Suprapubic skin (tissue), 3 donors: ENCODE measurements around the gene USB1.

Experiments
- CTCF ChIP-seq, 2 donors: fragments of 200-600 bp in 1 of 2; fragments of 450-650 bp in 1 of 2; sonication (generic) in 1 of 2; IDR thresholded peaks; one replicate each; pipeline ENCODE4 v1.5.1; 2016 to 2019; ENCODE audit warnings: antibody characterized with exemption in 2 of 2, mild to moderate bottlenecking in 1 of 2, moderate library complexity in 1 of 2
- EP300 ChIP-seq: sonication (generic); formaldehyde crosslinking; IDR thresholded peaks from one replicate; pipeline ENCODE4 v1.6.1; 2017; ENCODE audit warnings: antibody characterized with exemption
- POLR2A ChIP-seq, 2 donors: fragments of 450-650 bp; IDR thresholded peaks; one replicate each; pipeline ENCODE4 v1.6.1; 2017; ENCODE audit warnings: antibody characterized with exemption in 2 of 2, mild to moderate bottlenecking in 2 of 2, moderate library complexity in 2 of 2

GRCh38 chr16:58031016-58031800, 30.0 kb downstream of the USB1 start:
- no peak for TF ChIP-seq CTCF (IDR thresholded peaks at IDR 0.05)
- TF ChIP-seq POLR2A (IDR thresholded peaks at IDR 0.05): no peak
- TF ChIP-seq EP300: no peak
